WTC11 (cell line): ENCODE measurements around the gene IFFO2. TPM values are rescaled to one million over a fixed set of nuclear protein-coding genes. Genes with fewer than 3 reads are reported as not detected.

Experiments used
- ATAC-seq: fragments of 200-7000 bp; cut with Tn5 transposase; 2 replicates; pipeline ENCODE4 v1.10.0; 2021; ENCODE audit warnings: mild to moderate bottlenecking, moderate library complexity
- CTCF ChIA-PET: fragments of 300-600 bp; sonication (Branson Sonifier 250); formaldehyde crosslinking; loops from one replicate; lab custom pipeline; 2021; ENCODE audit warnings: antibody characterized with exemption; lab: Charles Lee
- POLR2A ChIA-PET: fragments of 350-600 bp; sonication (Branson Sonifier 250); formaldehyde crosslinking; loops from one replicate; lab custom pipeline; 2021; ENCODE audit warnings: antibody characterized with exemption; lab: Charles Lee
- DNase-seq: peaks from one replicate; pipeline ENCODE4 v3.0.0; 2021; ENCODE audit warnings: low spot score
- H3K27ac Mint-ChIP-seq: 2 replicates; pipeline ENCODE4 v1.8.0; 2021; ENCODE audit warnings: mixed read lengths
- H3K27me3 Mint-ChIP-seq: 2 replicates; pipeline ENCODE4 v1.8.0; 2021; ENCODE audit warnings: low read depth, mild to moderate bottlenecking, moderate library complexity, mixed read lengths
- H3K36me3 Mint-ChIP-seq: 2 replicates; pipeline ENCODE4 v1.8.0; 2021; ENCODE audit warnings: mixed read lengths
- H3K4me1 Mint-ChIP-seq: 2 replicates; pipeline ENCODE4 v1.8.0; 2022; ENCODE audit warnings: mixed read lengths
- H3K4me3 Mint-ChIP-seq: 2 replicates; pipeline ENCODE4 v1.8.0; 2021; ENCODE audit warnings: mild to moderate bottlenecking, moderate library complexity, mixed read lengths
- H3K9me3 Mint-ChIP-seq: 2 replicates; pipeline ENCODE4 v1.8.0; 2021; ENCODE audit warnings: mixed read lengths
- CBFB ChIP-seq: sonication (generic); formaldehyde crosslinking; IDR thresholded peaks from 2 replicates; pipeline ENCODE4 v1.8.1; 2022; ENCODE audit warnings: mild to moderate bottlenecking, low read depth, missing genetic modification reagents
- EMX1 ChIP-seq: fragments of 250-450 bp; sonication (Bioruptor Pico); IDR thresholded peaks from 2 replicates; pipeline ENCODE4 v1.8.0; 2021; ENCODE audit warnings: mild to moderate bottlenecking
- ETV6 ChIP-seq: sonication (generic); formaldehyde crosslinking; IDR thresholded peaks from 2 replicates; pipeline ENCODE4 v1.8.1; 2022; ENCODE audit warnings: mild to moderate bottlenecking, missing genetic modification reagents
- FOXJ3 ChIP-seq: sonication (generic); formaldehyde crosslinking; IDR thresholded peaks from 2 replicates; pipeline ENCODE4 v1.9.0; 2021; ENCODE audit warnings: missing genetic modification reagents, mild to moderate bottlenecking, borderline replicate concordance
- FOXK1 ChIP-seq: sonication (generic); formaldehyde crosslinking; IDR thresholded peaks from 2 replicates; pipeline ENCODE4 v1.8.0; 2022; ENCODE audit warnings: mild to moderate bottlenecking, moderate library complexity, missing genetic modification reagents
- IRF2 ChIP-seq: sonication (generic); formaldehyde crosslinking; IDR thresholded peaks from 2 replicates; pipeline ENCODE4 v1.8.0; 2022; ENCODE audit warnings: low read depth, missing genetic modification reagents, borderline replicate concordance
- KAT7 ChIP-seq: sonication (generic); formaldehyde crosslinking; IDR thresholded peaks from 2 replicates; pipeline ENCODE4 v1.8.1; 2023; ENCODE audit warnings: missing genetic modification reagents, mild to moderate bottlenecking, borderline replicate concordance
- NFE2L1 ChIP-seq: sonication (generic); formaldehyde crosslinking; IDR thresholded peaks from 2 replicates; pipeline ENCODE4 v1.8.1; 2023; ENCODE audit warnings: missing genetic modification reagents
- NFYB ChIP-seq: sonication (generic); formaldehyde crosslinking; conservative IDR thresholded peaks from 2 replicates; pipeline ENCODE4 v1.8.0; 2022; ENCODE audit warnings: low read depth, missing genetic modification reagents
- PREB ChIP-seq: sonication (generic); formaldehyde crosslinking; IDR thresholded peaks from 2 replicates; pipeline ENCODE4 v1.8.1; 2022; ENCODE audit warnings: mild to moderate bottlenecking, missing genetic modification reagents, moderate library complexity, borderline replicate concordance
- TEAD1 ChIP-seq: sonication (generic); formaldehyde crosslinking; IDR thresholded peaks from 2 replicates; pipeline ENCODE4 v1.8.0; 2022; ENCODE audit warnings: mild to moderate bottlenecking, missing genetic modification reagents
- USF2 ChIP-seq: sonication (generic); formaldehyde crosslinking; IDR thresholded peaks from 2 replicates; pipeline ENCODE4 v1.8.1; 2023; ENCODE audit warnings: mild to moderate bottlenecking, missing genetic modification reagents, moderate library complexity
- ZNF121 ChIP-seq: sonication (generic); formaldehyde crosslinking; IDR thresholded peaks from 2 replicates; pipeline ENCODE4 v1.8.0; 2023; ENCODE audit warnings: missing genetic modification reagents
- ZNF232 ChIP-seq: sonication (generic); formaldehyde crosslinking; IDR thresholded peaks from 2 replicates; pipeline ENCODE4 v1.8.0; 2022; ENCODE audit warnings: mild to moderate bottlenecking, missing genetic modification reagents
- ZNF263 ChIP-seq: sonication (generic); formaldehyde crosslinking; IDR thresholded peaks from 2 replicates; pipeline ENCODE4 v1.8.1; 2022; ENCODE audit warnings: low read depth, mild to moderate bottlenecking, moderate library complexity, missing genetic modification reagents
- ZNF396 ChIP-seq: fragments of 250-450 bp; sonication (Bioruptor Pico); IDR thresholded peaks from 2 replicates; pipeline ENCODE4 v1.8.0; 2021; ENCODE audit warnings: mild to moderate bottlenecking, moderate library complexity, borderline replicate concordance
- ZNF532 ChIP-seq: fragments of 250-450 bp; sonication (Bioruptor Pico); IDR thresholded peaks from 2 replicates; pipeline ENCODE4 v1.9.0; 2021; ENCODE audit warnings: mild to moderate bottlenecking, borderline replicate concordance
- total RNA-seq: library from RNA; stranded (reverse); gene quantifications from 3 replicates; pipeline ENCODE4 v1.2.3, GENCODE V29; 2021
- TF ChIP-seq, protein P1 (sequence below): sonication (generic); formaldehyde crosslinking; IDR thresholded peaks from 2 replicates; pipeline ENCODE4 v1.8.1; 2023; ENCODE audit warnings: mild to moderate bottlenecking, missing genetic modification reagents, moderate library complexity
- TF ChIP-seq, protein P2 (sequence below): sonication (generic); formaldehyde crosslinking; IDR thresholded peaks from 2 replicates; pipeline ENCODE4 v1.8.1; 2023; ENCODE audit warnings: mild to moderate bottlenecking, moderate library complexity, missing genetic modification reagents
- TF ChIP-seq, protein P3 (sequence below): fragments of 250-450 bp; sonication (Bioruptor Pico); IDR thresholded peaks from 2 replicates; pipeline ENCODE4 v2.1.2; 2022; ENCODE audit warnings: mild to moderate bottlenecking, moderate library complexity

Gene IFFO2
- total RNA-seq, 1 experiment from 2014 or later = 8.1 TPM

DNA sequence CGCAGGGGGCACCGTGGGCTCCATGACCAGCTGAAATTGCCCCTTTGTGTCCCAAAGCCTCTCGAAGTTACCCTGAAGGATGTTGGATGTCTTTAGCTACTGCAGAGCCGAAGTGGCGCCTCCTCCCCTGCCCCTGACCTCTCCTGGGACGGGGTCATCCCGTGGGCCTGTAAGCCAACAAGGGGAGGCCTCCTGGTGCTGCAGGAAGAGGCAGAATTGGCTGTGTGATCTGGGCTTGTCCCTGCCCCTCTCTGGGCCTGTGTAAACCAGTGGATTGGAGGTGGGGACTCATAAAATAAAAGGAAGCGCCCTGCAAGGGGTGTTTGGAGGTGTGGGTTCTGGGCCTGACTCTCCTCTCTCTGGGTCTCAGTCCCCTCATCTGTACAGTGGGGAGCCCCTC is 94.9 kb downstream of the IFFO2 start:
- Mint-ChIP-seq H3K27ac (no peak overlapping the region), H3K27me3 (no peaks in the 10 kb centered on the region; the same call in 1 of the 2 replicates), H3K4me3 (no peak overlapping the region), H3K4me1 (no peaks in the 10 kb centered on the region), H3K36me3 (no peaks in the 10 kb centered on the region), H3K9me3 (no peaks in the 10 kb centered on the region)
- ChIA-PET CTCF (no interaction called here), POLR2A (no interaction called here)
- no peak for TF ChIP-seq USF2 (CRISPR knock-in tag)
- no peak for TF ChIP-seq KAT7
- TF ChIP-seq EMX1 = no peak
- no peak for TF ChIP-seq ZNF121 (CRISPR knock-in tag)
- no peak for TF ChIP-seq NFE2L1 (CRISPR knock-in tag)
- TF ChIP-seq, protein P1, sequence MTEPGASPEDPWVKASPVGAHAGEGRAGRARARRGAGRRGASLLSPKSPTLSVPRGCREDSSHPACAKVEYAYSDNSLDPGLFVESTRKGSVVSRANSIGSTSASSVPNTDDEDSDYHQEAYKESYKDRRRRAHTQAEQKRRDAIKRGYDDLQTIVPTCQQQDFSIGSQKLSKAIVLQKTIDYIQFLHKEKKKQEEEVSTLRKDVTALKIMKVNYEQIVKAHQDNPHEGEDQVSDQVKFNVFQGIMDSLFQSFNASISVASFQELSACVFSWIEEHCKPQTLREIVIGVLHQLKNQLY (CRISPR knock-in tag) = no peak
- no peak for TF ChIP-seq NFYB
- no peak for TF ChIP-seq CBFB (CRISPR knock-in tag)
- TF ChIP-seq, protein P2, sequence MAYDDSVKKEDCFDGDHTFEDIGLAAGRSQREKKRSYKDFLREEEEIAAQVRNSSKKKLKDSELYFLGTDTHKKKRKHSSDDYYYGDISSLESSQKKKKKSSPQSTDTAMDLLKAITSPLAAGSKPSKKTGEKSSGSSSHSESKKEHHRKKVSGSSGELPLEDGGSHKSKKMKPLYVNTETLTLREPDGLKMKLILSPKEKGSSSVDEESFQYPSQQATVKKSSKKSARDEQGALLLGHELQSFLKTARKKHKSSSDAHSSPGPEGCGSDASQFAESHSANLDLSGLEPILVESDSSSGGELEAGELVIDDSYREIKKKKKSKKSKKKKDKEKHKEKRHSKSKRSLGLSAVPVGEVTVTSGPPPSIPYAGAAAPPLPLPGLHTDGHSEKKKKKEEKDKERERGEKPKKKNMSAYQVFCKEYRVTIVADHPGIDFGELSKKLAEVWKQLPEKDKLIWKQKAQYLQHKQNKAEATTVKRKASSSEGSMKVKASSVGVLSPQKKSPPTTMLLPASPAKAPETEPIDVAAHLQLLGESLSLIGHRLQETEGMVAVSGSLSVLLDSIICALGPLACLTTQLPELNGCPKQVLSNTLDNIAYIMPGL (CRISPR knock-in tag) = no peak
- TF ChIP-seq FOXK1 = no peak
- TF ChIP-seq TEAD1 (CRISPR knock-in tag) = no peak
- TF ChIP-seq FOXJ3 = no peak
- ATAC-seq = no peak
- DNase-seq = no peak

DNA sequence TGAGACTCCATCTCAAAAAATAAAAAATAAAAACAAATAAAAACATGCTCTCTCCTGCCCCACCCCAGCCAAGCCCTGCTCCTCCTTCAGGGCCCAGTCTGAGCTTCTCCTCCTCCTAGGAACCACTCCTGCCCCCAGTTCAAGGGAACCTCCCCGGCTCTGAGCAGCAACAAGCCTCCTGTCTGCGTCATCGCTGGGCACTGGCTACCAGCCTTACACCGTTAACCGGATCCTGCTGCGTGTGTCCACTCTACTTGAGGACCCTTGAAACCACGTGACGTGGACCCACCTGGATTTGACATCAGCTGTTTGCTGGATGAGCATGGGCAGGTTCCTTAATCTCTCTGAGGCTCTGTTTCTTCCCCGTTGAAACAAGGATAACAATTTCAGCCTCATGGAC is 95.4 kb downstream of the IFFO2 start:
- no peak for DNase-seq
- POLR2A ChIA-PET = no interaction called here
- no peak overlapping the region for H3K4me3 Mint-ChIP-seq
- no peaks in the 10 kb centered on the region for H3K36me3 Mint-ChIP-seq
- ATAC-seq = no peak
- CTCF ChIA-PET = interaction anchor here (0.6 to 1.1 kb wide), 2 partner anchors 14 to 427 kb away, joined by 3 to 4 read pairs; no protein-coding TSS in a partner anchor
- H3K27me3 Mint-ChIP-seq = no peaks in the 10 kb centered on the region; the same call in 1 of the 2 replicates
- H3K9me3 Mint-ChIP-seq = no peaks in the 10 kb centered on the region
- no peaks in the 10 kb centered on the region for H3K4me1 Mint-ChIP-seq
- H3K27ac Mint-ChIP-seq = no peak overlapping the region
- TF ChIP-seq ZNF532 (CRISPR knock-in tag) (no peak), PREB (no peak), ZNF232 (CRISPR knock-in tag) (no peak), ZNF263 (CRISPR knock-in tag) (no peak), IRF2 (CRISPR knock-in tag) (no peak), ZNF396 (CRISPR knock-in tag) (no peak), ETV6 (CRISPR knock-in tag) (no peak), FOXK1 (no peak)
- TF ChIP-seq, protein P2 (CRISPR knock-in tag) = no peak
- TF ChIP-seq, protein P3, sequence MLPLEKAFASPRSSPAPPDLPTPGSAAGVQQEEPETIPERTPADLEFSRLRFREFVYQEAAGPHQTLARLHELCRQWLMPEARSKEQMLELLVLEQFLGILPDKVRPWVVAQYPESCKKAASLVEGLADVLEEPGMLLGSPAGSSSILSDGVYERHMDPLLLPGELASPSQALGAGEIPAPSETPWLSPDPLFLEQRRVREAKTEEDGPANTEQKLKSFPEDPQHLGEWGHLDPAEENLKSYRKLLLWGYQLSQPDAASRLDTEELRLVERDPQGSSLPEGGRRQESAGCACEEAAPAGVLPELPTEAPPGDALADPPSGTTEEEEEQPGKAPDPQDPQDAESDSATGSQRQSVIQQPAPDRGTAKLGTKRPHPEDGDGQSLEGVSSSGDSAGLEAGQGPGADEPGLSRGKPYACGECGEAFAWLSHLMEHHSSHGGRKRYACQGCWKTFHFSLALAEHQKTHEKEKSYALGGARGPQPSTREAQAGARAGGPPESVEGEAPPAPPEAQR (CRISPR knock-in tag) = no peak
